ENCODE measurements around the gene ALKBH1.

Gene ALKBH1

GRCh38 chr14:77714926-77715325 lies 7.1 kb upstream of the ALKBH1 start:
- TF ChIP-seq FOXA1 (IDR thresholded peaks at IDR 0.05) = no peak
- TF ChIP-seq L3MBTL2 (conservative IDR thresholded peaks at IDR 0.05) = no peak
- TF ChIP-seq ZNF384 (IDR thresholded peaks at IDR 0.05) = no peak
- TF ChIP-seq ELF4 (IDR thresholded peaks at IDR 0.05) = no peak
- no peak for TF ChIP-seq SUZ12 (IDR thresholded peaks at IDR 0.05)
- no peak for TF ChIP-seq ARNT (IDR thresholded peaks at IDR 0.05)
- TF ChIP-seq CTBP1 (IDR thresholded peaks at IDR 0.05; ENCODE audit: borderline replicate concordance) = no peak
- no peak for TF ChIP-seq FOXM1 (IDR thresholded peaks at IDR 0.05; ENCODE audit: borderline replicate concordance)
- no peak for TF ChIP-seq SP1 (IDR thresholded peaks at IDR 0.05)
- TF ChIP-seq NFRKB (IDR thresholded peaks at IDR 0.05) = no peak
- POLR2A ChIA-PET = no interaction called here
- CTCF ChIA-PET = no interaction called here
- no peak for DNase-seq (ENCODE audit: extremely low spot score)

- ChIA-PET CTCF (no interaction called here), POLR2A (no interaction called here)
- no peak for DNase-seq (ENCODE audit: extremely low spot score)
- TF ChIP-seq BHLHE40 (IDR thresholded peaks at IDR 0.05; ENCODE audit: borderline replicate concordance) (no peak), FOXM1 (IDR thresholded peaks at IDR 0.05; ENCODE audit: borderline replicate concordance) (no peak), CTBP1 (IDR thresholded peaks at IDR 0.05; ENCODE audit: borderline replicate concordance) (no peak), SUZ12 (IDR thresholded peaks at IDR 0.05) (no peak), ZNF384 (IDR thresholded peaks at IDR 0.05) (no peak), TARDBP (IDR thresholded peaks at IDR 0.05) (no peak), LEF1 (IDR thresholded peaks at IDR 0.05; ENCODE audit: borderline replicate concordance) (no peak), HDGF (IDR thresholded peaks at IDR 0.05; ENCODE audit: borderline replicate concordance) (no peak), NFRKB (IDR thresholded peaks at IDR 0.05) (no peak), ARNT (IDR thresholded peaks at IDR 0.05) (no peak), SP1 (IDR thresholded peaks at IDR 0.05) (no peak), ELF4 (IDR thresholded peaks at IDR 0.05) (no peak), FOXK2 (IDR thresholded peaks at IDR 0.05) (no peak), L3MBTL2 (conservative IDR thresholded peaks at IDR 0.05) (no peak), PKNOX1 (IDR thresholded peaks at IDR 0.05) (no peak), FOXA1 (IDR thresholded peaks at IDR 0.05) (no peak)
Measured at GRCh38 chr14:77710364-77710763, 2.5 kb upstream of the ALKBH1 start.

GRCh38 chr14:77709412-77709811 lies 1.6 kb upstream of the ALKBH1 start:
- POLR2A ChIA-PET = interaction anchor here (1.4 kb wide), 1 partner anchor 48 kb away, joined by 3 read pairs; no protein-coding TSS in a partner anchor
- TF ChIP-seq ZNF384 (IDR thresholded peaks at IDR 0.05) = no peak
- TF ChIP-seq BHLHE40 (IDR thresholded peaks at IDR 0.05; ENCODE audit: borderline replicate concordance) = no peak
- TF ChIP-seq TARDBP (IDR thresholded peaks at IDR 0.05) = no peak
- no peak for TF ChIP-seq SP1 (IDR thresholded peaks at IDR 0.05)
- no peak for TF ChIP-seq ELF4 (IDR thresholded peaks at IDR 0.05)
- no peak for TF ChIP-seq FOXM1 (IDR thresholded peaks at IDR 0.05; ENCODE audit: borderline replicate concordance)
- no peak for TF ChIP-seq L3MBTL2 (conservative IDR thresholded peaks at IDR 0.05)
- TF ChIP-seq ARNT (IDR thresholded peaks at IDR 0.05) = no peak
- TF ChIP-seq CTBP1 (IDR thresholded peaks at IDR 0.05; ENCODE audit: borderline replicate concordance) = no peak
- no peak for TF ChIP-seq PKNOX1 (IDR thresholded peaks at IDR 0.05)
- TF ChIP-seq FOXA1 (IDR thresholded peaks at IDR 0.05) = no peak
- TF ChIP-seq LEF1 (IDR thresholded peaks at IDR 0.05; ENCODE audit: borderline replicate concordance) = no peak
- no peak for TF ChIP-seq SUZ12 (IDR thresholded peaks at IDR 0.05)
- TF ChIP-seq NFRKB (IDR thresholded peaks at IDR 0.05) = no peak
- TF ChIP-seq HDGF (IDR thresholded peaks at IDR 0.05; ENCODE audit: borderline replicate concordance) = no peak
- TF ChIP-seq FOXK2 (IDR thresholded peaks at IDR 0.05) = no peak
- CTCF ChIA-PET = interaction anchor here (0.7 kb wide), 1 partner anchor 12 kb away, joined by 3 read pairs; no protein-coding TSS in a partner anchor
- no peak for DNase-seq (ENCODE audit: extremely low spot score)

GRCh38 chr14:77708749-77709148 lies 926 bp upstream of the ALKBH1 start:
- TF ChIP-seq NFRKB (IDR thresholded peaks at IDR 0.05) (no peak), CTBP1 (IDR thresholded peaks at IDR 0.05; ENCODE audit: borderline replicate concordance) (no peak), L3MBTL2 (conservative IDR thresholded peaks at IDR 0.05) (no peak), SUZ12 (IDR thresholded peaks at IDR 0.05) (no peak), FOXK2 (IDR thresholded peaks at IDR 0.05) (no peak), PKNOX1 (IDR thresholded peaks at IDR 0.05) (no peak), ZNF384 (IDR thresholded peaks at IDR 0.05) (no peak), LEF1 (IDR thresholded peaks at IDR 0.05; ENCODE audit: borderline replicate concordance) (no peak), TARDBP (IDR thresholded peaks at IDR 0.05) (no peak), ELF4 (IDR thresholded peaks at IDR 0.05) (no peak), ARNT (IDR thresholded peaks at IDR 0.05) (no peak), SP1 (IDR thresholded peaks at IDR 0.05) (no peak)
- no peak for DNase-seq (ENCODE audit: extremely low spot score)
- ChIA-PET CTCF (interaction anchor here (0.5 kb wide), 1 partner anchor 40 kb away, joined by 3 read pairs; no protein-coding TSS in a partner anchor), POLR2A (interaction anchor here (1.0 to 1.4 kb wide), 2 partner anchors 10 to 48 kb away, joined by 3 read pairs; no protein-coding TSS in a partner anchor)

- DNase-seq (ENCODE audit: extremely low spot score) = peak; percentile 36
- POLR2A ChIA-PET = no interaction called here
- TF ChIP-seq L3MBTL2 (conservative IDR thresholded peaks at IDR 0.05) (no peak), TARDBP (IDR thresholded peaks at IDR 0.05) (no peak), SP1 (IDR thresholded peaks at IDR 0.05) (no peak), HDGF (IDR thresholded peaks at IDR 0.05; ENCODE audit: borderline replicate concordance) (no peak), ELF4 (IDR thresholded peaks at IDR 0.05) (no peak), ARNT (IDR thresholded peaks at IDR 0.05) (no peak), FOXM1 (IDR thresholded peaks at IDR 0.05; ENCODE audit: borderline replicate concordance) (no peak), PKNOX1 (IDR thresholded peaks at IDR 0.05) (no peak), ZNF384 (IDR thresholded peaks at IDR 0.05) (no peak), BHLHE40 (IDR thresholded peaks at IDR 0.05; ENCODE audit: borderline replicate concordance) (no peak), SUZ12 (IDR thresholded peaks at IDR 0.05) (no peak), CTBP1 (IDR thresholded peaks at IDR 0.05; ENCODE audit: borderline replicate concordance) (no peak), LEF1 (IDR thresholded peaks at IDR 0.05; ENCODE audit: borderline replicate concordance) (no peak), NFRKB (IDR thresholded peaks at IDR 0.05) (no peak), FOXK2 (IDR thresholded peaks at IDR 0.05) (no peak), FOXA1 (IDR thresholded peaks at IDR 0.05) (no peak)
- CTCF ChIA-PET = no interaction called here
Measured at GRCh38 chr14:77707355-77707723, 484 bp downstream of the ALKBH1 start.

Data from HEK293T (cell line).